Astrocyte (in vitro differentiated cells and primary cell): ENCODE results near the gene RYR2. TPM values are rescaled to one million over a fixed set of nuclear protein-coding genes. Genes with fewer than 3 reads are reported as not detected.
A peak's percentile ranks its signal among the peaks of the same experiment; 100 is the strongest.

Source experiments
- DNase-seq: peaks from one replicate; pipeline ENCODE4 v3.0.0-alpha.2; 2010; ENCODE audit warnings: low read depth
- FAIRE-seq: peaks from 2 replicates; lab custom pipeline; 2011; peaks lifted over from hg19 to GRCh38; lab: Jason Lieb, UNC
- H2AFZ ChIP-seq: 2 replicates; pipeline ENCODE4 v1.6.0; 2012; ENCODE audit warnings: low read depth, low read length, inconsistent platforms
- H3K27ac ChIP-seq: 2 replicates; pipeline ENCODE4 v1.5.1; 2011; ENCODE audit warnings: low read depth, low read length, inconsistent platforms
- H3K27me3 ChIP-seq: 2 replicates; pipeline ENCODE4 v1.6.0; 2011; ENCODE audit warnings: low read length, inconsistent platforms; ENCODE audit not compliant: insufficient read depth
- H3K36me3 ChIP-seq: 2 replicates; pipeline ENCODE4 v1.5.1; 2011; ENCODE audit warnings: low read length, inconsistent platforms; ENCODE audit not compliant: insufficient read depth
- H3K4me1 ChIP-seq: 2 replicates; pipeline ENCODE4 v1.5.1; 2011; ENCODE audit warnings: low read length, inconsistent platforms; ENCODE audit not compliant: insufficient read depth
- H3K4me2 ChIP-seq: 2 replicates; pipeline ENCODE4 v1.6.0; 2012; ENCODE audit warnings: low read length, inconsistent platforms
- H3K4me3 ChIP-seq: 2 replicates; pipeline ENCODE4 v1.5.1; 2011; ENCODE audit warnings: low read depth, mild to moderate bottlenecking, low read length, inconsistent platforms; ENCODE audit not compliant: insufficient read depth
- H3K79me2 ChIP-seq: 2 replicates; pipeline ENCODE4 v1.6.0; 2012; ENCODE audit warnings: mild to moderate bottlenecking, low read length, inconsistent platforms; ENCODE audit not compliant: insufficient read depth
- H3K9ac ChIP-seq: 2 replicates; pipeline ENCODE4 v1.6.0; 2012; ENCODE audit warnings: mild to moderate bottlenecking, low read length, inconsistent platforms
- H3K9me3 ChIP-seq: 2 replicates; pipeline ENCODE4 v1.5.1; 2012; ENCODE audit warnings: low read depth, mild to moderate bottlenecking, low read length, inconsistent platforms; ENCODE audit not compliant: insufficient read depth
- H4K20me1 ChIP-seq: 2 replicates; pipeline ENCODE4 v1.6.0; 2012; ENCODE audit warnings: low read length, inconsistent platforms; ENCODE audit not compliant: insufficient read depth
- H3K27ac Mint-ChIP-seq: one replicate; pipeline ENCODE4 v1.8.0; 2021; ENCODE audit warnings: mild to moderate bottlenecking, mixed read lengths; ENCODE audit not compliant: unreplicated experiment
- H3K27me3 Mint-ChIP-seq: one replicate; pipeline ENCODE4 v1.8.0; 2021; ENCODE audit warnings: low read depth, mixed read lengths; ENCODE audit not compliant: unreplicated experiment
- H3K36me3 Mint-ChIP-seq: one replicate; pipeline ENCODE4 v1.8.0; 2021; ENCODE audit warnings: low read depth, mixed read lengths; ENCODE audit not compliant: unreplicated experiment
- H3K4me1 Mint-ChIP-seq: one replicate; pipeline ENCODE4 v1.8.0; 2021; ENCODE audit warnings: low read depth, mixed read lengths; ENCODE audit not compliant: unreplicated experiment
- H3K4me3 Mint-ChIP-seq: one replicate; pipeline ENCODE4 v1.8.0; 2021; ENCODE audit warnings: mild to moderate bottlenecking, moderate library complexity, mixed read lengths; ENCODE audit not compliant: unreplicated experiment
- H3K9me3 Mint-ChIP-seq: one replicate; pipeline ENCODE4 v1.8.0; 2021; ENCODE audit warnings: mild to moderate bottlenecking, mixed read lengths; ENCODE audit not compliant: unreplicated experiment
- EZH2 ChIP-seq: IDR thresholded peaks from 2 replicates; pipeline ENCODE4 v1.6.1; 2012; ENCODE audit warnings: mild to moderate bottlenecking, low read length, inconsistent platforms; ENCODE audit not compliant: insufficient read depth
- total RNA-seq: library from RNA; stranded (reverse); gene quantifications from 2 replicates; pipeline ENCODE4 v1.2.1, GENCODE V29; 2021
- TF ChIP-seq, protein P1 (sequence below): IDR thresholded peaks from 2 replicates; pipeline ENCODE4 v1.5.1; 2011; ENCODE audit warnings: low read depth, mild to moderate bottlenecking, inconsistent platforms, low read length, moderate library complexity; ENCODE audit not compliant: insufficient read depth

The RYR2 gene
- total RNA-seq, 1 donor from 2014 or later = 0.30 TPM

DNA sequence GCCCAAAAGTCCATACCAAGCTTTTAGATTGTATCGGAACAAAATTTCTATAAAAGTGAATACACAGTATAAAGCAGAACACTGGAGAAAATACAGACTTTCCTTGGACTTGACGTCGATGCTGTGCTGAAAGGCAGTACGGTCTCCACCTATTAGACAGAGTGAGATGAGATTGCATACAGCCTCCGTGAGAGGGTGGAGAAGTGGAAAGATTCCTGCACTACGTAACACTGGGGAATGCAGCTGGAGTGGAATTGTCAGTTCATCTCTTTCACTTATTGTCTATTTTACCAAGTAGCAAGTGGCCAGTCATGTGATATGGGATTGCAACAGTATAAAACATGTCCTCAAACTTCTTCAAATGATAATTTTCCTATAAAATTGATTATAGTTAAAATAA lies 639.2 kb downstream of the RYR2 start:
- no peak overlapping the region for H3K9ac ChIP-seq
- FAIRE-seq (no peak), DNase-seq (no peak)
- Mint-ChIP-seq H3K4me3 (no peak overlapping the region), H3K36me3 (no peaks in the 10 kb centered on the region), H3K27ac (no peak overlapping the region), H3K9me3 (no peaks in the 10 kb centered on the region), H3K27me3 (no peaks in the 10 kb centered on the region), H3K4me1 (peaks cover 20% of the 10 kb centered on the region)
- H3K27ac ChIP-seq = no peak overlapping the region
- H2AFZ ChIP-seq = no peak overlapping the region
- H3K36me3 ChIP-seq = no peaks in the 10 kb centered on the region
- TF ChIP-seq, protein P1, sequence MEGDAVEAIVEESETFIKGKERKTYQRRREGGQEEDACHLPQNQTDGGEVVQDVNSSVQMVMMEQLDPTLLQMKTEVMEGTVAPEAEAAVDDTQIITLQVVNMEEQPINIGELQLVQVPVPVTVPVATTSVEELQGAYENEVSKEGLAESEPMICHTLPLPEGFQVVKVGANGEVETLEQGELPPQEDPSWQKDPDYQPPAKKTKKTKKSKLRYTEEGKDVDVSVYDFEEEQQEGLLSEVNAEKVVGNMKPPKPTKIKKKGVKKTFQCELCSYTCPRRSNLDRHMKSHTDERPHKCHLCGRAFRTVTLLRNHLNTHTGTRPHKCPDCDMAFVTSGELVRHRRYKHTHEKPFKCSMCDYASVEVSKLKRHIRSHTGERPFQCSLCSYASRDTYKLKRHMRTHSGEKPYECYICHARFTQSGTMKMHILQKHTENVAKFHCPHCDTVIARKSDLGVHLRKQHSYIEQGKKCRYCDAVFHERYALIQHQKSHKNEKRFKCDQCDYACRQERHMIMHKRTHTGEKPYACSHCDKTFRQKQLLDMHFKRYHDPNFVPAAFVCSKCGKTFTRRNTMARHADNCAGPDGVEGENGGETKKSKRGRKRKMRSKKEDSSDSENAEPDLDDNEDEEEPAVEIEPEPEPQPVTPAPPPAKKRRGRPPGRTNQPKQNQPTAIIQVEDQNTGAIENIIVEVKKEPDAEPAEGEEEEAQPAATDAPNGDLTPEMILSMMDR = no peak
- no peak for TF ChIP-seq EZH2
- no peaks in the 10 kb centered on the region for H4K20me1 ChIP-seq
- no peak overlapping the region for H3K4me2 ChIP-seq
- no peaks in the 10 kb centered on the region for H3K4me1 ChIP-seq
- no peak overlapping the region for H3K4me3 ChIP-seq
- H3K79me2 ChIP-seq = no peaks in the 10 kb centered on the region
- H3K27me3 ChIP-seq = no peaks in the 10 kb centered on the region
- no peaks in the 10 kb centered on the region for H3K9me3 ChIP-seq

DNA sequence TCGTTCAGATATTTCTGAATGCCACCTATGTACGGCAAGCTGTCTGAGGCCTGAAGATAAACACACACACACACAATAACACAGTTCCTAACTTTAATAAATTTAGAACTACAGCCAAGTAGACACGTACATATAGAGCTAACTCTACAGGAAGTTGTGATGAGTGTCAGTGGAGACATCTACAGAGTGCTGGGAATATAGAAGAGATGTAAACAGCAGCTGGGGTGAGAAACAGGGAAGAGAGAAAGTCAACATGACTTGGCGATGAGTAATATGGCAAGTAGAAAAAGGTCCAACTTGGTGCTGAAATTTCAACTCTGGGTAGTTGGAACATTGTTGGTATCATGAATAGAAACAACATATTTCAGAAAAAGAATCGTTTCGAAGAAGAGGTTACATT lies 642.3 kb downstream of the RYR2 start:
- H3K9me3 ChIP-seq = no peaks in the 10 kb centered on the region
- H3K4me1 Mint-ChIP-seq = peaks cover 9% of the 10 kb centered on the region
- H3K27me3 Mint-ChIP-seq = no peaks in the 10 kb centered on the region
- H3K4me3 ChIP-seq = no peak overlapping the region
- no peaks in the 10 kb centered on the region for H3K9me3 Mint-ChIP-seq
- peak overlapping the region; percentile 1 for H3K27ac Mint-ChIP-seq
- H3K9ac ChIP-seq = no peak overlapping the region
- no peaks in the 10 kb centered on the region for H3K36me3 Mint-ChIP-seq
- no peak overlapping the region for H3K27ac ChIP-seq
- FAIRE-seq (no peak), DNase-seq (peak; percentile 0)
- no peak overlapping the region for H3K4me3 Mint-ChIP-seq
- no peaks in the 10 kb centered on the region for H3K79me2 ChIP-seq
- no peak overlapping the region for H3K4me2 ChIP-seq
- TF ChIP-seq, protein P1 = no peak
- no peak for TF ChIP-seq EZH2
- H3K4me1 ChIP-seq = no peaks in the 10 kb centered on the region
- no peaks in the 10 kb centered on the region for H4K20me1 ChIP-seq
- H2AFZ ChIP-seq = no peak overlapping the region
- H3K36me3 ChIP-seq = no peaks in the 10 kb centered on the region
- H3K27me3 ChIP-seq = no peaks in the 10 kb centered on the region

DNA sequence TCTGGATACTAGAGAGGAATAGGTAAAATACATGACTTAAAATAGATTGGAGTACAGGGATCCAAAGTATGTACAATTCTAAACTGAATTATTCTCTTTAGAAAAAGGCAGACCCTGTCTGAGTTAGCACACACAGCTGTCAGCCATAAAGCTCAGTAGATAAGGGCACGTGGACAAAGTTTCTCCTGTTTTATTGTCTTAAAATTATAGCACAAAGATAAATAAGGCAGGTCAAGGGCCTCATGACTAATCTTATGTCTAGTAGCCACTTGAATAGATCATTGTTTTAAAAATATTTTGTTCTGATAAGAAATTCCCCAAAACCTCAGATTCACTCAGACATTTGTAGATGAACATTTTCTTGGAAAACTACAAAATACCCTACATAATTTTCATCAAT lies 643.6 kb downstream of the RYR2 start:
- Histone ChIP-seq H3K36me3 (no peaks in the 10 kb centered on the region), H3K4me3 (no peak overlapping the region), H3K4me1 (no peaks in the 10 kb centered on the region), H2AFZ (no peak overlapping the region), H3K79me2 (no peaks in the 10 kb centered on the region), H3K27me3 (no peaks in the 10 kb centered on the region), H3K4me2 (no peak overlapping the region), H4K20me1 (no peaks in the 10 kb centered on the region), H3K27ac (no peak overlapping the region), H3K9me3 (no peaks in the 10 kb centered on the region), H3K9ac (no peak overlapping the region)
- DNase-seq (peak; percentile 3), FAIRE-seq (no peak)
- Mint-ChIP-seq H3K9me3 (no peaks in the 10 kb centered on the region), H3K27ac (no peak overlapping the region), H3K27me3 (no peaks in the 10 kb centered on the region), H3K36me3 (no peaks in the 10 kb centered on the region), H3K4me1 (peaks cover 9% of the 10 kb centered on the region), H3K4me3 (no peak overlapping the region)
- TF ChIP-seq EZH2 = no peak
- TF ChIP-seq, protein P1 = no peak
